HG03457 (cell line): Measurements from ENCODE around the gene RFX2.
A peak's percentile ranks its signal among the peaks of the same experiment; 100 is the strongest.
"Not testable (repeated sequence)": the region's sequence is repeated elsewhere in the genome, so short reads cannot be mapped to it uniquely, and the experiment has no call there.

Source experiments
- ATAC-seq: cut with Tn5 transposase; IDR thresholded peaks from one replicate; pipeline ENCODE4 v1.9.1; 2021; ENCODE audit warnings: moderate number of reproducible peaks; ENCODE audit not compliant: unreplicated experiment

The RFX2 gene

GRCh38 chr19:5993648-5994358 lies 116.5 kb downstream of the RFX2 start:
- ATAC-seq, result no peak

GRCh38 chr19:5993201-5993600 lies 117.1 kb downstream of the RFX2 start:
- no peak for ATAC-seq

GRCh38 chr19:5992756-5993155 lies 117.5 kb downstream of the RFX2 start:
- ATAC-seq, result no peak

DNA sequence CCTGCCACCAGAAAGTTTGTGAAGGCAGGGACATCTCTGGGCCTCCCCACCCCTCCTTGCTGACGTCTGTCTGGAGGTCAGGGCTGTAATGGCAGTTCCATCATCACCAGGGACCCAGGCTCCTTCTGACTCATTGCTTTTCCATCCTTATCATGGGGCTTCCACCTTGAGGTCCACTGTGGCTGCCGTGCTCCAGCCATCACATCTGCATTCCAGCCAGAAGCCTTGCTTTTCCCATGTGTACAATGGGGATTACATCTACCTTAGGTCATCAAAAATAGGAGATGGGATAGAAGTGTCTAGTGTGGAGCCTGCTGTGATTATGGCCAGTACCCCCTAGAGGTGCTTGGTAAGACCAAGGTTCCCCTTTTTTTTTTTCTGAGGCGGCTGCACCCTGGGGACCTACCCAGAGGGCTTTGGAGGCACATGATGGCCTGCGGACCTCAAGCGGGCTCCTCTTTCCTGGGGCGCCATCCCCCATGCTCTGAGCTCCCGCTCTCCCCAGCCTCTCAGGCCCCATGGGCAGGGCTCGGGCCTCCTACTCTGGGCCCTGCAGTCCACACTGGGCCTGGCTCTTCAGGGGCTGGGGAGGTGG lies 119.0 kb downstream of the RFX2 start:
- ATAC-seq, result no peak

DNA sequence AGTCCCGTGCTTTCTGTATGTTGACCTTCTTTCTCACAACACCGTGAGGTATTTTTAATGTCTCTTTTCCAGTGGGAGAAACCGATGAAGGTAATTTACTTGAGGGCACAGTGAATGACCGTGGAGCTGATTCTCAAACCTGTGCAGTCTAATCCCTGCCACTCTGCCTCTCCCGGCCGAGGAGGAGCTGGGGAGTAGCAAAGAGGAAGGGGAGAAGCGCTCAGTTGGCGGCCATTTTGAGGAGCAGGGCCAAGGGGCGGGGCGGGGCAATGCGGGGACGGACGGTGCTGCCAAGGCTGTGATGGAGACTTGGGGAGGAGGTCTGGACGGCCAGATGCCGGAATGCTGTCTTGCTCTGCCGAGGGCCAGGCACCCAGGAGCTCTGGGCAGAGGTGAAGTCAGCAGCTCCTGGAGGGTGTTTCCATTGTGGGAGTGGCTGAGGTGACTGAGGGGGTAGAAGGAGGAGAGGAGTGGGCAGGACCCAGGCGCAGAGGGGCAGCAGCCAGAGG lies 120.0 kb downstream of the RFX2 start:
- ATAC-seq, result no peak

- ATAC-seq, result no peak
Measured at GRCh38 chr19:5989388-5990074, 120.8 kb downstream of the RFX2 start.

DNA sequence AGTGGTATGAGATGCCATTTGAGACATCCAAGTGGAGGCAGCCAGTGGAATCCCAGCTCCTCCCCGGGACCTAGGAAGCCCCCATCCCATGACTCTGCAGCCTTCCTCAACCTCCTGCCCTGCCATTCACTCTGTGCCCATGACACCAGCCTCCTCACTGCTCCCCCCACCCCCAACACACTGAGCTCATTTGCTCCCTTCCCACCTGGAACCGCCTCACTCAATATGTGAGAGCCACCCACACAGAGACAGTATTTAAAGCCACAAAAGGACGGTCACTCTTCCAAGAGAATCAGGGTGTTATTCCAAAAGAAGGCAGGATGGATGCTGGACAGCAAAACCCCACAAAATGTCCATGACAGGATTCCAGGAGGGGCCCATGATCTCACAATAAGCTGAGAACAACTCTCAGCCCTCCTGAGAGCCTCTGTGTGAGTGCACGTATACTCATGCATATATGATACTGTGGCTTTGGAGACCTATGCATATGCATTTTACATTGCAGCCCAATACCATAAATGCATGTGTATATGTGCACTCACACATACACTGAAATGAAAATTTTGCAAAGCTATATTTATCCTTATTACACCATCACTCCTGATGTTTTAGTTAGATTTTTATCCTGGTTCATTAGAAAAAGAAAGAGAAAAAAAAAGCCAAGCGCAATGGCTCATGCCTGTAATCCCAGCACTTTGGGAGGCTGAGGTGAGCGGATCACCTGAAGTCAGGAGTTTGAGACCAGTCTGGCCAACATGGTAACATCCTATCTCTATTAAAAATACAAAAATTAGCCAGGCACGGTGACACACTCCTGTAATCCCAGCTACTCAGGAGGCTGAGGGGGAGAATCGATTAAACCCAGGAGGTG lies 121.5 kb downstream of the RFX2 start:
- no peak for ATAC-seq

DNA sequence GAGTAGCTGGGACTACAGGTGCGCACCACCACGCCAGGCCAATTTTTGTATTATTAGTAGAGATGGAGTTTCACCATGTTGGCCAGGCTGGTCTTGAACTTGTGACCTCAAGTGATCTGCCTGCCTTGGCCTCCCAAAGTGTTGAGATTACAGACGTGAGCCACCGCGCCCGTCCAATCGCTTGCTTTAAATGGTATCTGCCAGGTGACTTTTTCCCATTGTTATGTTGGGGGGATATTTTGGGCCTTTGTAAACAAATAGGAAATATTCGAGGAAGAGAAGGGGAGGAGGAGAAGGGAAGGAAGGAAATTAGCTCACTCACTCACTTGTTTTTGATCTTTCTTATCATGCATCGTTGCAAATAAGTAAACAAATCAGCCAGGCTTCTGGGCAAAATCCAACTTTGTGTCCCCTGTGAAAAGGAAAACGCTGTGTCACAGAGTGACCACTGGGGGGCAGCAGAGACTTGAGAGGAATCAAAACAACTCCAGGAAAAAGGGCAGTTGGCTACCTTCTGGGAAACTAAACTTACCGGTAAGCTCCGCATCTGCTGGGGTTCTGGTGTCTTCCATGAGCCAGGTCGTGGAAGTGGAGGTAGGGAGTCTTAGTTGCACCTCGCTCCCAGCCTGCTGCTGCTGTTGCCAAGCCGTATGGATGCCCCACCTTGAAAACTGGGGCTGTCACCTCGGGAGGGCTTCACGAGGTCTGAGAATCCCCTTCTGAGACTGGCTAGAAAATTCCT lies 123.1 kb downstream of the RFX2 start:
- no peak for ATAC-seq

DNA sequence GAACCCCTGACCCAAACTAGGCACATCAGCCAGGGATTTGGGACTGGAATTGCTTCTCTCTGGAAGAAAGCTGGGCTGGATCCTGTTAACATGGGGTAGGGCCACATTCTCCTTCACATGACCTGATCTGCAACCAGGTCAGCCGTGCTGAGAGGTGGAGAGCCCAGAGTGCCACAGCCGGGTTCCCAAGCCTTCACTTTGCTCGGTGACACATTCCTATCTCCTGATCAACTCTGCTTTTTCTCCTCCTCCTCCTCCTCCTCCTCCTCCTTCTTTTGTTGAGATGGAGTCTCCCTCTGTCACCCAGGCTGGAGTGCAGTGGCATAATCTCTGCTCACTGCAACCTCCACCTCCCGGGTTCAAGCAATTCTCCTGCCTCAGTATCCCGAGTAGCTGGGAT lies 124.5 kb downstream of the RFX2 start:
- not testable (repeated sequence) for ATAC-seq

DNA sequence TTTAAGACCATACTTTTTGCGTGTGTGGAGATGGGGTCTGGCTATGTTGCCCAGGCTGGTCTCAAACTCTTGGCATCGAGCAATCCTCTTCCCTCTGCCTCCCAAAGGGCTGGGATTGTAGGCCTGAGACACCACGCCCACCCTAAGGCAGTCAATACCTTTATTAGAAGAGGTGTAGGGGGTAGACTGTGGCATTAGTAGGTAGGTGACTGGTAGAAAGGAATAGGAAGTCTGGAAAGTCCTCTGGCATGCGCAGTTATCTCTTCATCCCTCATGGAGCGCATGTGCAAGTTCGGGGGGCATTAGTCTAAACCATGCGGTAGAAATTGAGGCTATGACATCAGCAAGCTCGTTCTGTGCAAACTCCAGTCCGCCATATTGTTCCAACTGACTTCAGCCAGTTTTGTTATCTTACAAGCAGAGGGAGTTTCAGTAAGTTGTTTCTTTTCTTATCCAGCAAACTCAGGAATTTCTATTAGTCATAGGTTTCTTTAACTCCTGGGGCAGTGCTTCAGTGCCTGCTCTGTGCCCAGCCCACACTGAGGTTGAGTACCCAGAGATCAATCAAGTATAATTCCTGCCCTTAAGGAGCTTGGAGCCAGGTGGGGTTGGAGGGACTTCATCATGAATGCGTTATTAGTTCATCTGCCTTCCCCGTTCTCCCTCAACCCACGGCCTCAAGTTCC lies 125.1 kb downstream of the RFX2 start:
- no peak for ATAC-seq

DNA sequence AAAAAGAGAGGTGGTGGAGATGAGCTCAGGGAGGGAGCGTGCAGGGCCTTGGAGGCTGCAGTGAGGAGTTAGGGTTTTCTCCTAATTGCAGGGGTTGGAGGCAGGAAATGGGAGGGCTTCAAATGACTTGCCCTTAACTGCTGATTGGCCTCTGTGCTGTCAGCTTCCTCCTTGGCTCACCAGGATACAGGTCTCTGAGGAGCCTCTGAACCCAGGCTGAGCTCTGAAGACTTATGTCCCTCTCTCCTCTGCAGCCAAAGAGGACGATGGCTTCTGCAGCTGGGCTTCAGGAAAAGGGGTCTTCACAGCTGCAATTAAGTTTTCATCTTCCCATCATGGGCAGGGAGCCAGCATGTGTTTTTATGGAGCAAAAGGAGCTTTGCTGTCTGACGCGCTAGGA lies 125.7 kb downstream of the RFX2 start:
- ATAC-seq, result no peak

DNA sequence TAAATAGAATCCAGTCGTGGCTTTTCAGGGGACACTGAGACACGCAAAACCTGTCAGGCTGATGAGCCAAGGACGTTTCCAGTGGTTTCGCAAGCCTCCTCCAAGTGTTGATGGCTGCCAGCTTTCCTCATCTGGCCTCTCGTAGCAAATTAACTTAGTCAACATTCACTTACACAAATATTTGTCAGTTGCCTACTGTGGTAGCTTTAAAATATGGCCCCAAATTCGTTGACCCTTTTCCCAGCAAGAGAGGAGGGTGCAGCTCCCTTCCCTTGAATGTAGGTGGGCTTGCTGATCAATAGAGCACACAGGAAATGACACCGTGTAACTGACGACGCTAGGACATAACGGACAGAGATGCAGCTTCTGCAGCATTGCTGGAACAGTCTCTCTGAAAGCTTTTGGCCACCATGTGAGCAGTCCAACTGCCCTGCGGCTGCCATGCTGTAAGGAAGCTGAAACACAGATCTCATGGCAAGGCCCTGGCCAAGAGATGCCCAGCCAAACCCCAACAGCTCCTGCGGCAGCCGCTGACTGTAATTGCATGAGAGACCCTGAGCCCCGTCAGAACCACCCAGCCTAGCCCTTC lies 126.8 kb downstream of the RFX2 start:
- ATAC-seq, result no peak

DNA sequence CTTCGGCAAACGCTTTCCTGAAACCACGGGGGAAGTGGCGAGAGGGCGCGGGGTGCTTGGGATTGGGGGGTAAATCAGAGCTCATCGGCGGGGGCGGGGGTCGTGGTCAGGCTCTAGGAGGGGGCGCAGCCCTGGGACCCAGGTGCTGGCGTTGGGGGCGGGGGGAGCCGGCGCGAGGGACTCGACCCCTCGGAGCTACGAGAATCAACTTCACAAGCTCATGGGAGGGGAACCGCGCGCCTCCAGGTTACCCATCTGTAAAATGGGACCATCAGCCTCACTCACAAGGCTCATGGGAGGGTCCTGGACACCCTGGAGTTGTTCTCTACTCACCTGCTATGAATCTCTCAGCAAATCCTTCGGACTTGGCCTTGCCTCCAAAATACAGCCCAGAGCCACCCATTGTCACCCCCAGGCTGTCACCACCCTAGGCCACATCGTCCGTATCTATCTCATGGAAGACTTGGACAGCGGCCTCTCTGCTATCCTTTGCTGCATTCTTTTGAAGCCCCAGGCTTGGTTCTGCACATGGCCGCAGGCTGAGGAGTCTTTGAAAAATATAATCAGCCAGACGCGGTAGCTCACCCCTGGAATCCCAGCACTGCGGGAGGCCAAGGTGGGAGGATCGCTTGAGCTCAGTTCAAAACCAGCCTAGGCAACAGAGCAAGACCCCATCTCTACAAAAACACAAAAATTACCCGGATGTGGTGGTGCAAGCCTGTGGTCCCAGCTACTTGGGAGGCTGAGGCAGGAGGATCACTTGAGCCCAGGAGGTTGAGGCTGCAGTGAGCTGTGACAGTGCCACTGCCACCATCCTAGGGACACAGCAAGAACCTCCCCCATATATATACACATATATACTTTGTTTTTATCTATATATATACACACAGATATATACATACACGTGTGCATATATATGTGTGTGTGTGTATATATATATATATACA lies 131.4 kb downstream of the RFX2 start:
- no peak for ATAC-seq

DNA sequence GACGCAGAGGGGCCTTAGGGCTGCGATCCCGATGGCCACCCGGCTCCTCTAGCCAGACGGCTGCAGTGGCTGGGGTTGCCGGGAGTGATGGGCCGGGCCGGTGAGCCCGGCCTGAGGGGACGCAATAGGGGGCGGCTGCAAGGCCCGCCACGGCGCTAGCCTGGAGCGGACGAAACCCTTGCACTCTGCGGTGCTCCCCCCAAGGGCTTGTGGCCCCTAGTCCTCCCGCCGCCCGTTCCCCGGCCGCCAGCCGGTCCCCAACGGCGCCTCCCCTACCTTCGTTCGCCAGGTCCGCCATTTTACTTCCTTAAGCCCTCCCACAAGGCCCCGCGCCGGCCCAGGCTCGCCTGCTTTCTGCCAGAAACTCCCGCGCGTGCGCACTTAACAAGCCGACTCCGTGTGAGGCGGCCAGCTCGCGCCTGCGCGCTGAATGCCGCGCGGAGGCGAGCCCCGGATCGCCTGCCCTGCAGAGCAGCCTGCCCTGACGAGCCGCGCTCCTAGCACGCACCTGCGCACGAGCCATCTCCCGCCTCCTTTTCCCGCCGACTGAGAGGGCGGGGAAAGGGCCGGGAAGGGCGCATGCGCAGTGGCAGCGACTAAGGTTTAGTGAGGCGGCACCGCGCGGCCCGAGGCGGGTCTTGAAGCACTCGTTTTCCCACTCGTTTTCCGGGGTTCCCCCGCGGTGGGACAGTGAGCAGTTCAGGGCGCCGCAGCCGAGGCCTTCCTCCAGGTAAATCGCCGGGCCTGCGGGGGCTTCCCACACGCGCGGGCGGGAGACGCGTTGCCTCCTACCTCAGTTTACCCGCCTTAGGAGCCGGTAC lies 132.3 kb downstream of the RFX2 start, which contains the start of gene RANBP3:
Gene RANBP3 (minus strand): TSS at position 356 of the 821 bp plus-strand sequence. CDS start 58 bp downstream, at position 298.
- peak; percentile 84 for ATAC-seq

DNA sequence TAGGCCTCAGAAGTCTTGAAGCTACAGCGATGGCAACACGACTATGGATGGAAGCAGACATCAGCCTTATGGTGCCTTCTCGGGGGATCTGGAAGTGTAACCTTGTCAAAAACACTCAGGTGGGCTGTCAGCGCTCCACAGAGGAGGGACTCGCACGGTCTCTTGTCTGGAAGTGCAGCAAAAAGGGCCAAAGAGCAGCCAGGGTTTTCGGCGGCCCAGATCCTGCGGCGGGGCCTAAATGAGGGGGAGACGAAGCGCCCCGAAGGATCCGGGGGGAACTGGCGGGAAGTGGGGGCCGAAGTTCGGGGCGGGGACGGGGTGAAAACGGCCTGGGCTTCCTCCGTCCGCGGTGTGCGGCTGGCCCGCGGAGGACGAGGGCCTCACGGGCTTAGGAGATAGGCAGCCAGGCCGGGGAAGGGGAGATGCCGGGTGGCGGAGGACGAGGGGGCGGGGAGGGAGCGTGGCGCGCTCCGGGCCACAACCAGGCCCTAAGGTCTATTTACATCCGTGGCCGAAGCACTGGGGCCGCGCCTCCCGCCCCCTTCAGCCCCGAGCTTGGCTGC lies 133.0 kb downstream of the RFX2 start:
- peak; percentile 8 for ATAC-seq

DNA sequence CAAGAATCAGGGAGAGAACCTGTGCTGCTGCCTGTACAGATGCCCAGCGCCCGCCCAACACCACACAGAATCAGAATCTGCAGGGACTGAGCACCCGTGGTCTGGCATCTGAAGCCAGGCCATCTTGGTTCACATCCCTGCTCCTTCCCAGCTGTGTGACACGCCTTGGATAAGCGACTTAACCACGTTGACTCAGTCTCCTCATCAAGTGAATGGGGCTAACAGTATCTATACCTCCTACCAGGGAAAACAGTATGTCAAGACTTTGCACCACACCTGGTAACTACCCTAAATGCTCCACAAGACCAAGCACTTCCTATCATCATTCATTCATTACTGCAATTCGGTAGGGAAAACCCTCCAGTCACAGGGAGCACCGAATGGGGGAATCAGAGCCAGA lies 133.5 kb downstream of the RFX2 start:
- no peak for ATAC-seq

- ATAC-seq, result no peak
Measured at GRCh38 chr19:5975388-5975728, 134.9 kb downstream of the RFX2 start.
